Measurements from ENCODE around the gene UAP1L1. TPM values are rescaled to one million over a fixed set of nuclear protein-coding genes. Genes with fewer than 3 reads are reported as not detected.

Gene UAP1L1
- total RNA-seq, 1 donor from 2014 or later = 0.57 TPM

GRCh38 chr9:137063311-137064026 lies 13.8 kb upstream of the UAP1L1 start:
- TF ChIP-seq, protein P1, sequence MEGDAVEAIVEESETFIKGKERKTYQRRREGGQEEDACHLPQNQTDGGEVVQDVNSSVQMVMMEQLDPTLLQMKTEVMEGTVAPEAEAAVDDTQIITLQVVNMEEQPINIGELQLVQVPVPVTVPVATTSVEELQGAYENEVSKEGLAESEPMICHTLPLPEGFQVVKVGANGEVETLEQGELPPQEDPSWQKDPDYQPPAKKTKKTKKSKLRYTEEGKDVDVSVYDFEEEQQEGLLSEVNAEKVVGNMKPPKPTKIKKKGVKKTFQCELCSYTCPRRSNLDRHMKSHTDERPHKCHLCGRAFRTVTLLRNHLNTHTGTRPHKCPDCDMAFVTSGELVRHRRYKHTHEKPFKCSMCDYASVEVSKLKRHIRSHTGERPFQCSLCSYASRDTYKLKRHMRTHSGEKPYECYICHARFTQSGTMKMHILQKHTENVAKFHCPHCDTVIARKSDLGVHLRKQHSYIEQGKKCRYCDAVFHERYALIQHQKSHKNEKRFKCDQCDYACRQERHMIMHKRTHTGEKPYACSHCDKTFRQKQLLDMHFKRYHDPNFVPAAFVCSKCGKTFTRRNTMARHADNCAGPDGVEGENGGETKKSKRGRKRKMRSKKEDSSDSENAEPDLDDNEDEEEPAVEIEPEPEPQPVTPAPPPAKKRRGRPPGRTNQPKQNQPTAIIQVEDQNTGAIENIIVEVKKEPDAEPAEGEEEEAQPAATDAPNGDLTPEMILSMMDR (IDR thresholded peaks at IDR 0.05; ENCODE audit: unreplicated experiment) = no peak
- Mint-ChIP-seq H3K4me1 (ENCODE audit: low read depth) (peaks cover 3% of the 10 kb centered on the region), H3K36me3 (ENCODE audit: insufficient read depth) (peaks cover 1% of the 10 kb centered on the region), H3K27ac (no peak overlapping the region), H3K27me3 (peaks cover 12% of the 10 kb centered on the region), H3K4me3 (ENCODE audit: low read depth) (no peak overlapping the region), H3K9me3 (ENCODE audit: low read depth) (no peaks in the 10 kb centered on the region)
- no peak for DNase-seq (ENCODE audit: low spot score, unreplicated experiment)

DNA sequence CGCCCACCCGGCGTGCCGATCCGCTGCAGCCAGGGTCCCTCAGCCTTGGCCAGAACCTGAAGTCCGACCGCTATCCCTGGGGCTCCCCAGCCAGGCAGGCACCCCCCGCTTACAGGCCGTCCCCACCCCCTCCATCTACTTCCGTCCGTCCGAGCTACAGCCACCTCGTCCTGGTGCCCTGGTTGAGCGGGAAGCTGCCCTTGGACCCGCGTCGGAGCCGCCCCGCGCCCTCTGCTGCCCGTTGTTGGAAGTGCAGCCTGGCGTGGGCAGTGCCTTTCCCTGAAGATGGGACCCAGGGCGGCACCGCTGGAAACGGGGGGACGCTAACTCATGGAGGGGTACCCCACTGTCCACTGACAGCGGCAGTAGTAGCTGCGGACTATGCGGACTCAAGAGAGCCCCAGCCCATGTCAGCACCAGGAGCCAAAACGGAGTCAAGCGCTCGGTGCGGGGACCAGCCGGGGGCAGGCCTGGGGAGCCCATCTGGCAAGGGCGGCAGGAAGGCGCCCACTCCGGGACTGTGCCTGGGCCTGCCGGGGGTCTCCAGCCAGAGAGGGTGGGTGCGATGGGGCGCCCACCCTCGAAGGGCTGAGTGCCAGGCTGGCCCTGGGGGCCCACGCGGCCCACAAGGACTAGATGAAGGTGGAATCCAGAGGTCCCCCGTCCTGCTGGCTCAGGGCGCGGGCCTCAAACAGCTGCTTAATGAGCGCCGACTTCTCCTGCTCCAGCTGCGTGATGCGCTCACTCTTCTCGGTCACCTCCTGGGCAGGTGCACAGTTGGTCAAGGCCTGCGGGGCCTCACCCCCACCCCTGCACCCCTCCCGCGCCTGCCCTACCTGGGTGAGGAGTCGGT lies 13.1 kb upstream of the UAP1L1 start:
- H3K9me3 Mint-ChIP-seq (ENCODE audit: low read depth) = no peaks in the 10 kb centered on the region
- H3K4me1 Mint-ChIP-seq (ENCODE audit: low read depth) = peaks cover 3% of the 10 kb centered on the region
- peaks cover 7% of the 10 kb centered on the region for H3K27me3 Mint-ChIP-seq
- TF ChIP-seq, protein P1 (IDR thresholded peaks at IDR 0.05; ENCODE audit: unreplicated experiment) = peak; percentile 84
- no peak overlapping the region for H3K27ac Mint-ChIP-seq
- H3K36me3 Mint-ChIP-seq (ENCODE audit: insufficient read depth) = peaks cover 1% of the 10 kb centered on the region
- peak; percentile 65 for DNase-seq (ENCODE audit: low spot score, unreplicated experiment)
- no peak overlapping the region for H3K4me3 Mint-ChIP-seq (ENCODE audit: low read depth)

GRCh38 chr9:137064880-137065164 lies 12.5 kb upstream of the UAP1L1 start:
- Mint-ChIP-seq H3K36me3 (ENCODE audit: insufficient read depth) (peaks cover 1% of the 10 kb centered on the region), H3K9me3 (ENCODE audit: low read depth) (no peaks in the 10 kb centered on the region), H3K4me1 (ENCODE audit: low read depth) (peaks cover 3% of the 10 kb centered on the region), H3K27ac (no peak overlapping the region), H3K27me3 (peaks cover 7% of the 10 kb centered on the region), H3K4me3 (ENCODE audit: low read depth) (no peak overlapping the region)
- DNase-seq (ENCODE audit: low spot score, unreplicated experiment) = no peak
- TF ChIP-seq, protein P1 (IDR thresholded peaks at IDR 0.05; ENCODE audit: unreplicated experiment) = no peak

GRCh38 chr9:137065336-137065967 lies 11.9 kb upstream of the UAP1L1 start:
- peaks cover 1% of the 10 kb centered on the region for H3K36me3 Mint-ChIP-seq (ENCODE audit: insufficient read depth)
- H3K27ac Mint-ChIP-seq = no peak overlapping the region
- TF ChIP-seq, protein P1 (IDR thresholded peaks at IDR 0.05; ENCODE audit: unreplicated experiment) = no peak
- H3K4me3 Mint-ChIP-seq (ENCODE audit: low read depth) = no peak overlapping the region
- H3K9me3 Mint-ChIP-seq (ENCODE audit: low read depth) = no peaks in the 10 kb centered on the region
- H3K4me1 Mint-ChIP-seq (ENCODE audit: low read depth) = peaks cover 3% of the 10 kb centered on the region
- peaks cover 7% of the 10 kb centered on the region for H3K27me3 Mint-ChIP-seq
- no peak for DNase-seq (ENCODE audit: low spot score, unreplicated experiment)

DNA sequence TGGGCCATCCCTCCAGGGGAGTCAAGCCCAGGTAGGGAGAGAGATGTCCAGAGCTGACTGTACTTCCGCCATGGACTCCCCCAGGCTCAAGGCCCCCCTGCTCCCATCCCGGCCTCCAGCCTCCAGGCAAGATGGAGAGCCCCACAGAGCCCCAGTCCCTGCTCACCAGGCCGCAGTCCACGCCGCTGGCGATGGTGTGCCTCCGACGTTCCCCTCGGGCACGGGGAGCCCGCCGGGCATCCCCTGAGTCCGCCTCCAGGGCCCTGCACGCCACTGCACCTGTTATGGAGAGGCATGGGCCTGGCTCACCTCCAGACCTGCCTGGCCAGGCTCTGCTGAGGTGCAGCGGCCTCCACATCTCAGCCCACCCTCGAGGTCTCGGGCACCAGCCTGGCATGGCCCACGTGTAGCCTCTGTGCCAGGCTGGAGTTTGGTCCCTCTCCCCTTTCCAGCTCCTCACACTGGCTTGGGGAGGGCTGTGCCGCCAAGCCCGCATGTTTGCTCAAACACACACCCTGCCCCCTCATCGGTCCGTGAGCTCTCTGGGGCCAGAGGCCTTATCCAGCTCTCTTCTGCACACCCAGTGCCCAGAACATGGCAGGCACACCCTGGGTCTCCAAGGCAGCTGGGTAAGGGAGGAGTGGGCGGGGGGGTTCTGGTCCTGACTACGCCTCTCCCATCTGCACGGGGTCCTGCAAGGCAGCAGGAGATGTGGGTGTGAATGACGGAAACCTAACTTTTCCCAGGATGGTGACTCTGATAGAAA lies 11.0 kb upstream of the UAP1L1 start:
- Mint-ChIP-seq H3K36me3 (ENCODE audit: insufficient read depth) (peaks cover 1% of the 10 kb centered on the region), H3K9me3 (ENCODE audit: low read depth) (no peaks in the 10 kb centered on the region), H3K4me3 (ENCODE audit: low read depth) (no peak overlapping the region), H3K27ac (no peak overlapping the region), H3K4me1 (ENCODE audit: low read depth) (peaks cover 8% of the 10 kb centered on the region), H3K27me3 (peaks cover 3% of the 10 kb centered on the region)
- TF ChIP-seq, protein P1 (IDR thresholded peaks at IDR 0.05; ENCODE audit: unreplicated experiment) = no peak
- no peak for DNase-seq (ENCODE audit: low spot score, unreplicated experiment)
